Fibroblast of mammary gland (primary cell): ENCODE data around the gene USP3.

Experiments
- DNase-seq: peaks from one replicate; pipeline ENCODE4 v3.0.0-alpha.2; 2010; ENCODE audit warnings: low read depth
- H3K4me3 ChIP-seq: 2 replicates; pipeline ENCODE4 v1.5.1; 2011; ENCODE audit warnings: low read depth, mild to moderate bottlenecking, low read length, moderate library complexity; ENCODE audit not compliant: control insufficient read depth
- CTCF ChIP-seq: conservative IDR thresholded peaks from 2 replicates; pipeline ENCODE4 v1.5.1; 2011; ENCODE audit warnings: low read depth, low read length, inconsistent platforms; ENCODE audit not compliant: control insufficient read depth, insufficient read depth

Gene USP3

GRCh38 chr15:63509955-63510940 lies 5.9 kb downstream of the USP3 start:
- peak overlapping the region; percentile 23 for H3K4me3 ChIP-seq
- peak; percentile 86 for DNase-seq
- TF ChIP-seq CTCF: no peak

GRCh38 chr15:63512148-63512547 lies 7.8 kb downstream of the USP3 start:
- DNase-seq: no peak
- no peak overlapping the region for H3K4me3 ChIP-seq
- no peak for TF ChIP-seq CTCF

DNA sequence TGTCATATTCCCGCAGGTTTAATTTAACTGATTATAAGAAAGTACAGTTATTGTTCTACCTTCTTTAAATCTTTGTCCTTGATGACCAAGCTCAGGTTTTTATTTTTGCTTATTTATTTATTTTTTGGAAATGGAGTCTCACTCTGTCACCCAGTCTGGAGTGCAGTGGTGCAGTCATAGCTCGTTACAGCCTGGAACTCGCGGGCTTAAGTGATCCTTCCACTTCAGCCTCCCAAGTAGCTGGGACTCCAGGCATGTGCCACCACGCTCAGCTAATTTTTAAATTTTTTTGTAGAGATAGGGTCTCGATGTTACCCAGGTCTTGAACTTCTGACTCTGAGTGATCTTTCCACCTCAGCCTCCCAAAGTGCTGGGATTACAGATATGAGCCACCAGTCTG lies 8.9 kb downstream of the USP3 start:
- no peak for TF ChIP-seq CTCF

DNA sequence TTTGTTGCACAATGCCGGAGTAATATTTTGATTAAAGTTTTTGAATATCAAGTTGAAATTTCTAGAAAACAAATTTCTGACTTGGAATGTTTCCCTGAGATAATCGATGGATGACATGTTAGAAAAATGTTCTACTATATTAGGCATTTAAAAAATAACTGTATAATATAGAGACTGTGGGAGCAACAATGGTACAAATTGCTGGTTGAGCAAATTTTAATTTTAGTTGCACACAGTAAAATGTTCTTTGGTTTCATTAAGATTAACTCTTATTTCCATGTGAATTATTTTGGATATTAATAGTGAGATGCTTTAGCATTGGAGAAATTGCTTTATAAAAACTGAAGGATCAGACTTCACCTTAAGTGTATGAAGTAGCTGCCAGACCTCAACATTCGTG lies 9.3 kb downstream of the USP3 start:
- DNase-seq: no peak
- no peak for TF ChIP-seq CTCF
- no peak overlapping the region for H3K4me3 ChIP-seq

More for the DNA sequence above, 8.9 kb downstream of the USP3 start:
- no peak overlapping the region for H3K4me3 ChIP-seq
- no peak for DNase-seq

- DNase-seq: peak; percentile 93
- TF ChIP-seq CTCF: no peak
- no peak overlapping the region for H3K4me3 ChIP-seq
Observed at GRCh38 chr15:63514531-63514943, 10.1 kb downstream of the USP3 start.

DNA sequence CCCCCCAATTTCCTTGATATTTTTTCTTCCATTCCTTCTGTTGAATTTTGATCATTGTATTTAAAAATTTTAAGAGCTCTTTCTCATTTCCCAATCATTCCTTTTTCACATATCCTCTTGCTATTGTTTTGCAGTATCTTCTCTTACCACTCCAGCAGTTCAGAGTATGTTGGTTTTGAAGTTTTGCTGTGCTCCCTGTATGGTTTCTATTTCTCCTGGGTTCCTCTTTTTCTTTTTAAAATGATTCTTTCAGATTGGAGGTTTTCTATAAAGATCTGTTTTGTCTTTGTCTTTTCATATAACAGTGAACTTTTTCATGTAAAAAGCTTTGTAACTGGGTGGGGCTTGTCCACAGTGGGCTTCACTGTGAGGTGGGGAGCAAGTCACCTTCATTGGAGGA lies 12.8 kb downstream of the USP3 start:
- TF ChIP-seq CTCF: no peak
- H3K4me3 ChIP-seq: no peak overlapping the region
- no peak for DNase-seq
